H1 (cell line): ENCODE results near the gene CEP72. TPM values are rescaled to one million over a fixed set of nuclear protein-coding genes. Genes with fewer than 3 reads are reported as not detected.

Source experiments
- CTCF ChIA-PET: fragments of 300-600 bp; sonication (Branson Sonifier 250); formaldehyde crosslinking; loops from one replicate; lab custom pipeline; 2021; ENCODE audit not compliant: partially characterized antibody; lab: Charles Lee
- POLR2A ChIA-PET: fragments of 300-600 bp; sonication (Branson Sonifier 250); formaldehyde crosslinking; loops from one replicate; lab custom pipeline; 2021; ENCODE audit warnings: inconsistent platforms; ENCODE audit not compliant: partially characterized antibody; lab: Charles Lee
- DNase-seq, 2 experiments: peaks; one replicate each; pipeline versions ENCODE4 v3.0.0 to v3.0.0-alpha.2; 2010 to 2022; ENCODE audit warnings: low spot score in 2 of 2, low read depth in 1 of 2, mixed read lengths in 1 of 2
- FAIRE-seq: peaks from 2 replicates; lab custom pipeline; 2011; peaks lifted over from hg19 to GRCh38; lab: Jason Lieb, UNC
- H2AFZ ChIP-seq: 2 replicates; pipeline ENCODE4 v1.8.1; 2012; ENCODE audit warnings: low read length, inconsistent platforms
- H2AK5ac ChIP-seq: 2 replicates; pipeline ENCODE4 v1.6.1; 2013; ENCODE audit warnings: low read depth, low read length
- H2BK120ac ChIP-seq: replicated peaks from 2 replicates; pipeline ENCODE3; 2013; ENCODE audit warnings: low read depth, low read length, inconsistent platforms
- H2BK12ac ChIP-seq: 2 replicates; pipeline ENCODE4 v1.6.1; 2013; ENCODE audit warnings: low read depth, low read length
- H2BK15ac ChIP-seq: 2 replicates; pipeline ENCODE4 v1.6.1; 2013; ENCODE audit warnings: low read length
- H2BK20ac ChIP-seq: 2 replicates; pipeline ENCODE4 v1.6.1; 2013; ENCODE audit warnings: low read length
- H2BK5ac ChIP-seq: 2 replicates; pipeline ENCODE4 v1.6.1; 2013; ENCODE audit warnings: low read depth, low read length
- H3K14ac ChIP-seq: 2 replicates; pipeline ENCODE4 v1.6.1; 2013; ENCODE audit warnings: inconsistent platforms; ENCODE audit not compliant: insufficient read length
- H3K18ac ChIP-seq: 2 replicates; pipeline ENCODE4 v1.6.1; 2013; ENCODE audit warnings: low read length; ENCODE audit errors: extremely low read depth
- H3K23ac ChIP-seq: 2 replicates; pipeline ENCODE4 v1.6.1; 2013; ENCODE audit warnings: inconsistent platforms; ENCODE audit not compliant: insufficient read length
- H3K23me2 ChIP-seq: 2 replicates; pipeline ENCODE4 v1.6.1; 2013; ENCODE audit warnings: low read depth, low read length
- H3K27ac ChIP-seq: 2 replicates; pipeline ENCODE4 v1.6.1; 2011; ENCODE audit warnings: low read depth, low read length, inconsistent platforms
- H3K27me3 ChIP-seq, 4 experiments: replicated peaks in 1 of 4; 1 replicate in 1 of 4; 2 replicates in 3 of 4; pipeline versions ENCODE4 v1.6.1 to v1.8.1; 2011 to 2013; ENCODE audit warnings: low read length in 3 of 4, mild to moderate bottlenecking in 3 of 4, inconsistent platforms in 2 of 4, mixed read lengths in 2 of 4, moderate library complexity in 1 of 4; ENCODE audit not compliant: control insufficient read depth in 3 of 4, insufficient read depth in 3 of 4; ENCODE audit errors: extremely low read depth in 1 of 4
- H3K36me3 ChIP-seq, 4 experiments: 2 replicates each; pipeline versions ENCODE4 v1.6.1 to v1.8.1; 2011 to 2013; ENCODE audit warnings: mild to moderate bottlenecking in 4 of 4, low read length in 3 of 4, moderate library complexity in 2 of 4, control low read depth in 1 of 4, inconsistent platforms in 1 of 4; ENCODE audit not compliant: insufficient read depth in 4 of 4, control insufficient read depth in 2 of 4
- H3K4ac ChIP-seq: replicated peaks from 2 replicates; pipeline ENCODE3; 2013; ENCODE audit warnings: low read length, low read depth, mixed read lengths, inconsistent platforms; ENCODE audit not compliant: insufficient read length
- H3K4me1 ChIP-seq, 4 experiments: replicated peaks in 1 of 4; 1 replicate in 1 of 4; 2 replicates in 3 of 4; pipeline versions ENCODE4 v1.6.1 to v1.8.1; 2011 to 2013; ENCODE audit warnings: low read length in 3 of 4, inconsistent platforms in 2 of 4, mixed read lengths in 1 of 4; ENCODE audit not compliant: insufficient read depth in 4 of 4, control insufficient read depth in 3 of 4
- H3K4me2 ChIP-seq, 2 experiments: 2 replicates each; pipeline versions ENCODE4 v1.6.1 to v1.8.1; 2011 to 2013; ENCODE audit warnings: low read depth in 2 of 2, low read length in 2 of 2, control low read depth in 1 of 2, inconsistent platforms in 1 of 2, mild to moderate bottlenecking in 1 of 2; ENCODE audit not compliant: insufficient read depth in 1 of 2
- H3K4me3 ChIP-seq, 4 experiments: fragments of 200-600, 300-600 bp in 1 of 4; sonication (generic), shearing (Covaris generic), sonication (Bioruptor Twin) in 1 of 4; 2 replicates each; pipeline versions ENCODE4 v1.5.1 to v1.8.1; 2011 to 2016; ENCODE audit warnings: low read length in 4 of 4, low read depth in 3 of 4, control low read depth in 2 of 4, inconsistent platforms in 2 of 4, mild to moderate bottlenecking in 2 of 4, mixed read lengths in 1 of 4, moderate library complexity in 1 of 4; ENCODE audit not compliant: insufficient read depth in 2 of 4; ENCODE audit errors: extremely low read depth in 1 of 4
- H3K56ac ChIP-seq: replicated peaks from 2 replicates; pipeline ENCODE3; 2013; ENCODE audit warnings: low read depth, mild to moderate bottlenecking, mixed read lengths, low read length, inconsistent platforms; ENCODE audit not compliant: insufficient read length
- H3K79me1 ChIP-seq: 2 replicates; pipeline ENCODE4 v1.6.1; 2013; ENCODE audit warnings: low read depth, low read length, control low read depth
- H3K79me2 ChIP-seq, 2 experiments: 2 replicates each; pipeline versions ENCODE4 v1.6.1 to v1.8.1; 2012 to 2013; ENCODE audit warnings: low read length in 2 of 2, mild to moderate bottlenecking in 2 of 2, inconsistent platforms in 1 of 2; ENCODE audit not compliant: insufficient read depth in 2 of 2, control insufficient read depth in 1 of 2
- H3K9ac ChIP-seq, 4 experiments: replicated peaks in 1 of 4; 1 replicate in 1 of 4; 2 replicates in 3 of 4; pipeline versions ENCODE4 v1.6.1 to v1.8.1; 2011 to 2013; ENCODE audit warnings: low read depth in 3 of 4, low read length in 3 of 4, control low read depth in 2 of 4, mild to moderate bottlenecking in 2 of 4, moderate library complexity in 2 of 4, inconsistent platforms in 1 of 4; ENCODE audit errors: extremely low read depth in 1 of 4
- H3K9me3 ChIP-seq, 2 experiments: 2 replicates each; pipeline versions ENCODE4 v1.6.1 to v1.8.1; 2012 to 2013; ENCODE audit warnings: mild to moderate bottlenecking in 2 of 2, moderate library complexity in 2 of 2, control low read depth in 1 of 2, inconsistent platforms in 1 of 2, low read depth in 1 of 2, low read length in 1 of 2, mixed read lengths in 1 of 2; ENCODE audit not compliant: insufficient read depth in 2 of 2
- H4K20me1 ChIP-seq, 2 experiments: replicated peaks in 1 of 2; 2 replicates each; pipeline versions ENCODE3 to v1.8.1; 2011 to 2013; ENCODE audit warnings: inconsistent platforms in 2 of 2, low read length in 2 of 2, mild to moderate bottlenecking in 1 of 2; ENCODE audit not compliant: insufficient read depth in 2 of 2, control insufficient read depth in 1 of 2
- H4K5ac ChIP-seq: 2 replicates; pipeline ENCODE4 v1.6.1; 2013; ENCODE audit warnings: low read length, low read depth, mixed read lengths, inconsistent platforms; ENCODE audit not compliant: insufficient read length
- H4K8ac ChIP-seq: 2 replicates; pipeline ENCODE4 v1.8.0; 2013; ENCODE audit warnings: mild to moderate bottlenecking, moderate library complexity, low read length, inconsistent platforms; ENCODE audit not compliant: insufficient read depth; ENCODE audit errors: extremely low read depth
- H4K91ac ChIP-seq: replicated peaks from 2 replicates; pipeline ENCODE3; 2013; ENCODE audit warnings: low read length, mixed read lengths, inconsistent platforms; ENCODE audit not compliant: insufficient read length
- CHD2 ChIP-seq: IDR thresholded peaks from 2 replicates; pipeline ENCODE4 v1.6.1; 2012; ENCODE audit warnings: low read length, improper control_type of control experiment
- EP300 ChIP-seq, 2 experiments: IDR thresholded peaks; 1 replicate in 1 of 2; 2 replicates in 1 of 2; pipeline ENCODE4 v1.6.1; 2011 to 2012; ENCODE audit warnings: low read depth in 2 of 2, low read length in 2 of 2, mild to moderate bottlenecking in 2 of 2, borderline replicate concordance in 1 of 2, inconsistent platforms in 1 of 2, moderate library complexity in 1 of 2
- GABPA ChIP-seq: IDR thresholded peaks from 2 replicates; pipeline ENCODE4 v1.6.1; 2011; ENCODE audit warnings: mild to moderate bottlenecking, low read length, moderate library complexity, borderline replicate concordance; ENCODE audit not compliant: insufficient read depth
- KDM5A ChIP-seq: fragments of 200-600 bp; IDR thresholded peaks from 2 replicates; pipeline ENCODE4 v1.7.1; 2012; ENCODE audit warnings: mild to moderate bottlenecking, low read length, inconsistent platforms, mixed read lengths
- MAFK ChIP-seq: IDR thresholded peaks from 2 replicates; pipeline ENCODE4 v1.6.1; 2012; ENCODE audit warnings: low read depth, mild to moderate bottlenecking, improper control_type of control experiment, low read length
- POU5F1 ChIP-seq: IDR thresholded peaks from 2 replicates; pipeline ENCODE4 v1.6.1; 2011; ENCODE audit warnings: low read depth, mild to moderate bottlenecking, low read length, moderate library complexity
- RFX5 ChIP-seq: IDR thresholded peaks from 2 replicates; pipeline ENCODE4 v1.6.1; 2011; ENCODE audit warnings: low read depth, low read length, improper control_type of control experiment, borderline replicate concordance
- SP2 ChIP-seq: IDR thresholded peaks from 2 replicates; pipeline ENCODE4 v1.6.1; 2012; ENCODE audit warnings: mild to moderate bottlenecking, low read length, inconsistent platforms
- SP4 ChIP-seq: IDR thresholded peaks from 2 replicates; pipeline ENCODE4 v1.6.1; 2012; ENCODE audit warnings: low read length, inconsistent platforms
- TAF1 ChIP-seq: IDR thresholded peaks from 2 replicates; pipeline ENCODE4 v1.6.1; 2011; ENCODE audit warnings: mild to moderate bottlenecking, low read depth, low read length
- TCF12 ChIP-seq: IDR thresholded peaks from 2 replicates; pipeline ENCODE4 v1.6.1; 2011; ENCODE audit warnings: low read depth, mild to moderate bottlenecking, low read length
- TEAD4 ChIP-seq: IDR thresholded peaks from 2 replicates; pipeline ENCODE4 v1.6.1; 2012; ENCODE audit warnings: low read depth, low read length, inconsistent platforms, mixed read lengths
- YY1 ChIP-seq: IDR thresholded peaks from 2 replicates; pipeline ENCODE4 v1.6.1; 2011; ENCODE audit warnings: low read depth, mild to moderate bottlenecking, low read length
- WGBS, 2 experiments: shearing (Covaris generic) in 1 of 2; methylation state at CpG; one replicate each; pipeline versions ENCODE4 v1.1.6 to v1.1.7; 2013 to 2015; ENCODE audit warnings: low lambda C conversion rate in 2 of 2, mixed read lengths in 2 of 2, inconsistent platforms in 1 of 2, low coverage in 1 of 2, missing lambda C conversion rate in 1 of 2; ENCODE audit not compliant: insufficient replicate concordance in 2 of 2, insufficient coverage in 1 of 2, insufficient read length in 1 of 2; ENCODE audit errors: extremely low coverage in 1 of 2, missing lambda C conversion rate in 1 of 2; 5-methylcytosine and 5-hydroxymethylcytosine counted together
- polyA plus RNA-seq, 7 experiments: library from polyadenylated mRNA; depleted of rRNA in 3 of 7; stranded (reverse) in 5 of 7; unstranded in 2 of 7; fragments of >200 nt in 5 of 7; fragments of 200-250 nt in 2 of 7; gene quantifications; 1 replicate in 5 of 7; 2 replicates in 1 of 7; 4 replicates in 1 of 7; pipeline versions ENCODE4 v1.2.1 to v1.2.3, GENCODE V29; 2011 to 2013; ENCODE audit warnings: missing spikeins in 2 of 7, mixed read lengths in 2 of 7
- total RNA-seq: library from RNA; stranded (reverse); fragmentation: NEBNext Ultra II Directional; extraction: Animal tissue kit (Norgen Biotek cat#: 25700); gene quantifications from 2 replicates; pipeline ENCODE4 v1.2.1, GENCODE V29; 2021
- TF ChIP-seq, protein P1 (sequence below): IDR thresholded peaks from 2 replicates; pipeline ENCODE4 v1.6.1; 2012; ENCODE audit warnings: inconsistent platforms

Gene CEP72
- total and polyA plus RNA-seq, 2 of the 8 experiments (the other 6 are each of a cell fraction or from before 2014, with no cell fraction given), result 13.1 to 19.6 TPM

DNA sequence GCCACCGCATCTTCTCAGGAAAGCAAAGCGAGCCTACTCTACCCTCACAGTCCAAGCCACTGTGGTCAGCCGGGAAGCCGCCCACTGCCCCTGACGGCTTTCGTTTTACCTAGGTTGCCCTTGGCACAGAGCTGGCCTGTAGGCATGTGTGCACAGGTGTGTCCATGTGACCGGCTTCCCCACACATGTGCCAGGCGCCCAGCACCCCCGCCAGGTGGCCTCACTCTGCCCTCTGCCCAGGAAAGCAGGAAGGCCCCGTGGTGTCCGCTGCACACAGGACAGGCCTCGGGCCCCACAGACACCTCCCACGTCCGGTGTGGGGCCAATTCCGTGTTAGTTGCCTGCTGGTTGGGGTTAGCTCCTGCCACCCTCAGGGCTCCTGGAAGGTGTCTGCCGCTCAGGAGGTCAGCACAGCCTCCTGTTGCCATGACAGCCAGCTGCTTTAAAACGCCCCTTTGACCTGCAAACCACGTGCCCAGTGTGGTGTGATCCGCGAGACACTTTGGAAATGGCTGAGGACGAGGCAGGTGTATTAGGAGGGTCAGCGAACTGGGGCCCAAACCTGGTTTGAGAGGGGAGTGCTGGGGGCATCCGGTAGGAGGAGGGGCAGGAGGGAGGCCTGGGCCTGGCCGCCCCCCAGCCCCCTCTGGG, 52.3 kb downstream of the CEP72 start:
- no peak overlapping the region for H3K23ac ChIP-seq
- no peak for TF ChIP-seq SP4
- TF ChIP-seq RFX5, result no peak
- TF ChIP-seq CHD2, result no peak
- no peak for TF ChIP-seq EP300 (IDR thresholded peaks at IDR 0.05; ENCODE audit: borderline replicate concordance in 1 of 2, low read depth in 2 of 2, low read length in 2 of 2)
- no peak for TF ChIP-seq TCF12
- TF ChIP-seq, protein P1, sequence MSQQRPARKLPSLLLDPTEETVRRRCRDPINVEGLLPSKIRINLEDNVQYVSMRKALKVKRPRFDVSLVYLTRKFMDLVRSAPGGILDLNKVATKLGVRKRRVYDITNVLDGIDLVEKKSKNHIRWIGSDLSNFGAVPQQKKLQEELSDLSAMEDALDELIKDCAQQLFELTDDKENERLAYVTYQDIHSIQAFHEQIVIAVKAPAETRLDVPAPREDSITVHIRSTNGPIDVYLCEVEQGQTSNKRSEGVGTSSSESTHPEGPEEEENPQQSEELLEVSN, result no peak
- no peak for TF ChIP-seq MAFK
- no peak for TF ChIP-seq TEAD4
- no peak for TF ChIP-seq POU5F1
- TF ChIP-seq YY1, result no peak
- TF ChIP-seq SP2, result no peak
- no peak for TF ChIP-seq TAF1
- no peak for TF ChIP-seq KDM5A
- TF ChIP-seq GABPA, result no peak

More for the DNA sequence above, 52.3 kb downstream of the CEP72 start:
- Histone ChIP-seq H3K79me2 (no peaks in the 10 kb centered on the region), H3K79me1 (peaks cover 4% of the 10 kb centered on the region; the same call in 1 of the 2 replicates), H3K27me3 (no peaks in the 10 kb centered on the region), H4K91ac (no peak overlapping the region), H3K4me3 (no peak overlapping the region), H2BK20ac (no peak overlapping the region), H3K18ac (no peak overlapping the region), H3K4me2 (no peak overlapping the region), H3K9me3 (no peaks in the 10 kb centered on the region), H4K8ac (no peak overlapping the region), H3K23me2 (no peaks in the 10 kb centered on the region), H4K20me1 (peaks cover 7 to 19% of the 10 kb centered on the region in 2 experiments), H3K9ac (no peak overlapping the region), H3K4me1 (peaks cover 0 to 2% (median 0%) of the 10 kb centered on the region in 4 experiments; a peak in 1 of 7 replicates), H2BK15ac (no peak overlapping the region), H2AFZ (no peak overlapping the region), H3K36me3 (peaks cover 6 to 40% (median 13%) of the 10 kb centered on the region in 4 experiments; a peak in 7 of 8 replicates), H2BK5ac (no peak overlapping the region), H2BK120ac (no peak overlapping the region), H4K5ac (no peak overlapping the region), H3K27ac (no peak overlapping the region), H3K56ac (no peak overlapping the region), H2BK12ac (no peak overlapping the region), H2AK5ac (no peak overlapping the region), H3K14ac (no peak overlapping the region), H3K4ac (no peak overlapping the region)
- ChIA-PET POLR2A (interaction anchor here (1.7 kb wide), 1 partner anchor 10 kb away, joined by 5 read pairs; no protein-coding TSS in a partner anchor), CTCF (no interaction called here)
- FAIRE-seq (no peak), DNase-seq (no peak)
- 91% methylated on average over 23 of the region's 24 CpGs; no CpG with 5 or more reads in 1 of the 2 experiments for WGBS, 2 experiments
